BJ (cell line): ENCODE data around the gene HNF1A. TPM values are rescaled to one million over a fixed set of nuclear protein-coding genes. Genes with fewer than 3 reads are reported as not detected.

Experiments
- CTCF ChIA-PET: fragments of 350-600 bp; formaldehyde crosslinking; extraction: SDS; loops from one replicate; lab custom pipeline; 2021; ENCODE audit warnings: antibody characterized with exemption, inconsistent platforms; lab: Yijun Ruan, JAX
- POLR2A ChIA-PET: fragments of 300-600 bp; sonication (Branson Sonifier 250); formaldehyde crosslinking; extraction: SDS; loops from one replicate; lab custom pipeline; 2021; ENCODE audit warnings: antibody characterized with exemption; lab: Charles Lee
- DNase-seq: peaks from one replicate; pipeline ENCODE4 v3.0.0-alpha.2; 2011; ENCODE audit warnings: low read depth
- H3K27me3 ChIP-seq: 2 replicates; pipeline ENCODE4 v1.6.0; 2011; ENCODE audit warnings: low read length; ENCODE audit not compliant: control insufficient read depth, insufficient read depth
- H3K36me3 ChIP-seq: 2 replicates; pipeline ENCODE4 v1.5.1; 2011; ENCODE audit warnings: low read length; ENCODE audit not compliant: control insufficient read depth, insufficient read depth
- H3K4me3 ChIP-seq: 2 replicates; pipeline ENCODE4 v1.5.1; 2011; ENCODE audit warnings: low read depth, mild to moderate bottlenecking, control low read depth, low read length
- polyA plus RNA-seq: library from polyadenylated mRNA; depleted of rRNA; stranded (reverse); fragments of >200 nt; gene quantifications from 2 replicates; pipeline ENCODE4 v1.2.3, GENCODE V29; 2011
- TF ChIP-seq, protein P1 (sequence below): IDR thresholded peaks from 2 replicates; pipeline ENCODE4 v1.5.1; 2011; ENCODE audit warnings: low read depth, mild to moderate bottlenecking, control low read depth, inconsistent platforms, low read length, moderate library complexity; ENCODE audit not compliant: insufficient read depth

The HNF1A gene
- polyA plus RNA-seq, 1 experiment, result not detected

DNA sequence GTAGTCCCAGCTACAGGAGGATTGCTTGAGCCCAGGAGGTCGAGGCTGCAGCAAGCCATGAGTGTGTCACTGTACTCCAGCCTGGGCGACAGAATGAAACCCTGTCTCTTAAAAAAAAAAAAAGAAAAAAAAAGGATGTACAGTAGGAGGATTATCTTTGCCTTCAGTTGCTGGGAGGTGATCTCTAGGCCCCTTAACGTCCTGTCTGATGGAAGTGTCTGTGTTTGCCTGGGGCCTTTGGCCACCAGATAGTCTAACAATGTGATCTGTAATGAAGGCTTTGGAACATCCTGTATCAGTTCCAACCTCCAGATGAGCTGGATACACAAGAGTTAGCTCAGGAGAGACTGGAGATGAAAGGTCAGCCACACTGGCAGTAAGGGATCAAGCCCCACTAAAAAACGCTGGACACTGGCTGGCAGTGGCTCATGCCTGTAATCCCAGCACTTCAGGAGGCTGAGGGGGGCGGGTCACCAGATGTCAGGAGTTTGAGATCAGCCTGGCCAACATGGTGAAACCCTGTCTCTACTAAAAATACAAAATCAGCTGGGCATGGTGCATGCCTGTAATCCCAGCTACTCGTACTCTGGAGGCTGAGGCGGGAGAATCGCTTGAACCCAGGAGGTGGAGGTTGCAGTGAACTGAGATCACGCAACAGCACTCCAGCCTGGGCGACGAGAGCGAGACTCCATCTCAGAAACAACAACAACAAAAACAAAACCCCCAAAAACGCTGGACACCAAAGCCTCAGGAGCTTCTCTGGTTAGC is 19.0 kb upstream of the HNF1A start:
- Histone ChIP-seq H3K36me3 (no peaks in the 10 kb centered on the region), H3K4me3 (no peak overlapping the region), H3K27me3 (no peaks in the 10 kb centered on the region)
- ChIA-PET POLR2A (no interaction called here), CTCF (interaction anchor here (1.3 to 2.0 kb wide), 2 partner anchors 12 to 15 kb away, joined by 3 to 8 read pairs; no protein-coding TSS in a partner anchor)
- DNase-seq, result no peak
- TF ChIP-seq, protein P1, sequence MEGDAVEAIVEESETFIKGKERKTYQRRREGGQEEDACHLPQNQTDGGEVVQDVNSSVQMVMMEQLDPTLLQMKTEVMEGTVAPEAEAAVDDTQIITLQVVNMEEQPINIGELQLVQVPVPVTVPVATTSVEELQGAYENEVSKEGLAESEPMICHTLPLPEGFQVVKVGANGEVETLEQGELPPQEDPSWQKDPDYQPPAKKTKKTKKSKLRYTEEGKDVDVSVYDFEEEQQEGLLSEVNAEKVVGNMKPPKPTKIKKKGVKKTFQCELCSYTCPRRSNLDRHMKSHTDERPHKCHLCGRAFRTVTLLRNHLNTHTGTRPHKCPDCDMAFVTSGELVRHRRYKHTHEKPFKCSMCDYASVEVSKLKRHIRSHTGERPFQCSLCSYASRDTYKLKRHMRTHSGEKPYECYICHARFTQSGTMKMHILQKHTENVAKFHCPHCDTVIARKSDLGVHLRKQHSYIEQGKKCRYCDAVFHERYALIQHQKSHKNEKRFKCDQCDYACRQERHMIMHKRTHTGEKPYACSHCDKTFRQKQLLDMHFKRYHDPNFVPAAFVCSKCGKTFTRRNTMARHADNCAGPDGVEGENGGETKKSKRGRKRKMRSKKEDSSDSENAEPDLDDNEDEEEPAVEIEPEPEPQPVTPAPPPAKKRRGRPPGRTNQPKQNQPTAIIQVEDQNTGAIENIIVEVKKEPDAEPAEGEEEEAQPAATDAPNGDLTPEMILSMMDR, result no peak

DNA sequence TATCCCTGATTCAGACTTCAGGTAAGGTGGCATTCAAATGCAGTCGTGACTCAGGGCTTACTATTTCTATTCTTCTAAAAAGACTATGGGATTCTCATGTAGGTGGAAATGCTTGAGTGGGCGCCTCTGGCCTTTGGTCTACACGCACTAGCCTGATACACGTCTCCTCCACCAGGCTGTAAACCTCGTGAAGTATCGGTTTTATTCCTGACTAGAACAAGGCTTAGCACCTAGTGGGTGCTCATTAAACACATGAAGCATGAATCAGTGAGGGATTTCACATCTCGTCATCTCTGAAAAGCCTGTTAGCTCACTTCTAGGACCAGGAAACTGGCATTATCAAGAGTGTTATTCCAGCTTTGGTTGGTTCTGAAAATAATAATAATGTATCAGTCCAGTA is 17.7 kb upstream of the HNF1A start:
- Histone ChIP-seq H3K36me3 (no peaks in the 10 kb centered on the region), H3K4me3 (no peak overlapping the region), H3K27me3 (no peaks in the 10 kb centered on the region; the same call in 1 of the 2 replicates)
- DNase-seq, result no peak
- POLR2A ChIA-PET, result no interaction called here
- CTCF ChIA-PET, result interaction anchor here (0.9 kb wide), 1 partner anchor 21 kb away, joined by 4 read pairs; no protein-coding TSS in a partner anchor
- TF ChIP-seq, protein P1, result no peak

DNA sequence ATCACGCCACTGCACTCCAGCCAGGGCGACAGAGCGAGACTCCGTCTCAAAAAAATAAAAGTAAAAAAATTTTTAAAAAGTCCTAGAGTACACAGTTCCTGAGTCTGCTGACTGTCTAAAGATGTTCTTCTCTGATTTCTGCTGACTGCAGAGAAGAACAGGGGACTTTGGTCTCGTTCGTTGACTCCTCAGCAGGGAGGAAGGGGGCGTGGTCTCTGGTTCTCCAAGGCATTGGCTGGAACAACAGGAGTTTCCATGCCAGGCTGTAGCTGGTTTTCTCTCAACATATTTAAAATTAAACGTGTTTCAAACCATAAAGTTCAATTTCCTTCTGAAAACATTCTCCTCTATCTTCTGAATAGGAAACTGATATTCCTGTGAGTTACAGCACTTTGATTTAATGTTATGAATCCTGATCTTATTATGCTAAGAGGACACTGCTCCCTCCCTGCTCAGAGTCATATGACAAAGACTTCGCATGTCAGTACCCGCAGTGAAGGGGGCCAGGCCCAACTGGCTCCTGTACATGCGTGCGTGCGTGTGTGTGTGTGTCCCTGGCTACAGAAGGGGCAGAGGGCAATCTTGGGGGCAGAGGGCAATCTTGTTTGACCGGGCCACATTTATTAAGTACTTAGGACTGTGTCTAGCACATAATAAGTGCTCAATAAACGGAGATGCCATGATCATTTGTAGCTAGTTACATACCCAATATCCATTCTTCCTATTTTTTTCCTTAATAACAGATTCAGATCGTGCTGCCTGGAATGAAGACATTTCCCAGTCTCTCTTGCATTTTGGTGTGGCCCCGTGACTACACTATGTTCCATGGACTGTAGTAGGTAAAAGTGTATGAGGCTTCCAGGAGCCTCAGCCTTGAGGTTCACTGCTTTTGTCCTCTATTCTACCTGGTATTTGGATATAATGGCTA is 16.5 kb upstream of the HNF1A start:
- CTCF ChIA-PET, result interaction anchor here (0.9 to 2.8 kb wide), 3 partner anchors 10 to 313 kb away, joined by 4 to 26 read pairs (median 7); no protein-coding TSS in a partner anchor
- Histone ChIP-seq H3K4me3 (no peak overlapping the region), H3K36me3 (no peaks in the 10 kb centered on the region), H3K27me3 (no peaks in the 10 kb centered on the region; the same call in 1 of the 2 replicates)
- no peak for DNase-seq
- POLR2A ChIA-PET, result no interaction called here
- TF ChIP-seq, protein P1, result no peak

DNA sequence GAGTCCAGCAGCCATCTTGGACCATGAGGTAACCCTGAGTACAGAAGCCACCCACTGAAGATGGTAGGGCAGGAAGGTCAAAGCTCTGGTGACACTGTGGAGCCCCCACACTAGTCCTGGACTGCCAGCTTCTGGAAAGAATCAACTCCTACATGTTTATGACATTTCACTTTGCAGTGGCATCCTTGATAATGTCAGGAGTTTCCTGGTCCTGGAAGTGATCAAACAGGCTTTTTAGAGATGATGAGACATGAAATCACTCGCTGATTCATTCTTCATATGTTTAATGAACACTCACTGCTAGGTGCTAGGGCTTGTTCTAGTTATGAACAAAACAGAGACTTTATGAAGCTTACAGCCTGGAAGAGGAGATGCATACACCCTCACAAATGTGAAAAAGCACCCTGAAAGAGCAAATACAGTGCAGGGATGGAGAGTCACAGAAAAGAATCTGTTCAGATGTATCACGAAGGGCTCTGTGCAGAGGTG is 15.8 kb upstream of the HNF1A start:
- no peaks in the 10 kb centered on the region; the same call in 1 of the 2 replicates for H3K27me3 ChIP-seq
- no peak overlapping the region for H3K4me3 ChIP-seq
- CTCF ChIA-PET, result interaction anchor here (1.6 to 2.8 kb wide), 2 partner anchors 10 to 313 kb away, joined by 7 to 26 read pairs; no protein-coding TSS in a partner anchor
- no peak for DNase-seq
- TF ChIP-seq, protein P1, result no peak
- POLR2A ChIA-PET, result no interaction called here
- no peaks in the 10 kb centered on the region for H3K36me3 ChIP-seq
